HG03039 (cell line): ENCODE results near the gene TARP.
"Not testable (repeated sequence)": the region's sequence is repeated elsewhere in the genome, so short reads cannot be mapped to it uniquely, and the experiment has no call there.

Source experiments
- ATAC-seq: cut with Tn5 transposase; IDR thresholded peaks from one replicate; pipeline ENCODE4 v1.9.1; 2021; ENCODE audit warnings: mild to moderate bottlenecking, moderate library complexity; ENCODE audit not compliant: unreplicated experiment

The TARP gene

GRCh38 chr7:38299275-38299931 is 26.0 kb upstream of the TARP start:
- no peak for ATAC-seq

GRCh38 chr7:38296059-38296857 is 22.8 kb upstream of the TARP start:
- peak; percentile 54 for ATAC-seq

- no peak for ATAC-seq
These were observed 21.5 kb upstream of the TARP start for GRCh38 chr7:38294926-38295325.

GRCh38 chr7:38292442-38292841 is 19.0 kb upstream of the TARP start:
- no peak for ATAC-seq

- ATAC-seq, result no peak
These were observed 18.2 kb upstream of the TARP start for GRCh38 chr7:38291650-38292049.

- ATAC-seq, result no peak
These were observed 17.7 kb upstream of the TARP start for GRCh38 chr7:38291117-38291647.

- ATAC-seq, result no peak
These were observed 11.1 kb upstream of the TARP start for GRCh38 chr7:38284553-38284952.

GRCh38 chr7:38283809-38284208 is 10.4 kb upstream of the TARP start:
- no peak for ATAC-seq

GRCh38 chr7:38283107-38283506 is 9.7 kb upstream of the TARP start:
- ATAC-seq, result no peak

GRCh38 chr7:38282081-38282480 is 8.6 kb upstream of the TARP start:
- no peak for ATAC-seq

- ATAC-seq, result no peak
These were observed 7.8 kb upstream of the TARP start for GRCh38 chr7:38281266-38281665.

- no peak for ATAC-seq
These were observed 7.3 kb upstream of the TARP start for GRCh38 chr7:38280707-38281106.

GRCh38 chr7:38280000-38280399 is 6.6 kb upstream of the TARP start:
- ATAC-seq, result no peak

- no peak for ATAC-seq
These were observed 2.9 kb upstream of the TARP start for GRCh38 chr7:38276096-38276877.

GRCh38 chr7:38274927-38275620 is 1.6 kb upstream of the TARP start:
- no peak for ATAC-seq

GRCh38 chr7:38274486-38274885 is 1.1 kb upstream of the TARP start:
- ATAC-seq, result no peak

- not testable (repeated sequence) for ATAC-seq
These were observed 3.0 kb downstream of the TARP start for GRCh38 chr7:38270405-38270804.

- not testable (repeated sequence) for ATAC-seq
These were observed 3.6 kb downstream of the TARP start for GRCh38 chr7:38269704-38270346.

- not testable (repeated sequence) for ATAC-seq
These were observed 7.5 kb downstream of the TARP start for GRCh38 chr7:38265958-38266357.

- ATAC-seq, result not testable (repeated sequence)
These were observed 8.8 kb downstream of the TARP start for GRCh38 chr7:38264602-38265001.
